Lower leg skin (tissue), 3 donors: ENCODE measurements around the gene PKP4.

Experiments used
- POLR2A ChIP-seq, 2 donors: fragments of 450-650 bp; IDR thresholded peaks; one replicate each; pipeline ENCODE4 v1.6.1; 2016 to 2017; ENCODE audit warnings: antibody characterized with exemption in 2 of 2, mild to moderate bottlenecking in 1 of 2, moderate library complexity in 1 of 2
- TF ChIP-seq, protein P1 (sequence below), 3 donors: fragments of 450-650 bp; IDR thresholded peaks; one replicate each; pipeline ENCODE4 v1.5.1; 2016; ENCODE audit warnings: antibody characterized with exemption in 3 of 3, mild to moderate bottlenecking in 3 of 3, moderate library complexity in 2 of 3

DNA sequence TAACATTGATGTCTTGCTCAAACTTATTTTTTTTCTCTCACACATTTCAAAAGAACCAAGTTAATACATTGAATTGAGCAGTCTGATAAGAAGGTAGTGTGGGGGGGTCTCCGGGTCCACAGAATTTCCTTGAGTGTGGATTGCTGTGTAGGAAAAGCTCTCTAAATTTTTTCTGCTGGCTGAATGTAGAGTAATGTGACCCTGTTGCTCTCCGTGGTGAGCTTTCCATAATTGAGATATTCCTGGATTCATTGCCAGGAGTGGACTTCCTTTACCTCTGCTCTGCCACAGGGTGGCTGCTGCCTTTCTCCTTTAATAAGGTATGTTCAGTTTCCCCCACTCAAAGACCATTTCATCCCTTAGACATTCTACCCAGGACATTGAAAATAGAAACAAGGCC is 50.9 kb downstream of the PKP4 start:
- no peak for TF ChIP-seq POLR2A (IDR thresholded peaks at IDR 0.05)
- TF ChIP-seq, protein P1, sequence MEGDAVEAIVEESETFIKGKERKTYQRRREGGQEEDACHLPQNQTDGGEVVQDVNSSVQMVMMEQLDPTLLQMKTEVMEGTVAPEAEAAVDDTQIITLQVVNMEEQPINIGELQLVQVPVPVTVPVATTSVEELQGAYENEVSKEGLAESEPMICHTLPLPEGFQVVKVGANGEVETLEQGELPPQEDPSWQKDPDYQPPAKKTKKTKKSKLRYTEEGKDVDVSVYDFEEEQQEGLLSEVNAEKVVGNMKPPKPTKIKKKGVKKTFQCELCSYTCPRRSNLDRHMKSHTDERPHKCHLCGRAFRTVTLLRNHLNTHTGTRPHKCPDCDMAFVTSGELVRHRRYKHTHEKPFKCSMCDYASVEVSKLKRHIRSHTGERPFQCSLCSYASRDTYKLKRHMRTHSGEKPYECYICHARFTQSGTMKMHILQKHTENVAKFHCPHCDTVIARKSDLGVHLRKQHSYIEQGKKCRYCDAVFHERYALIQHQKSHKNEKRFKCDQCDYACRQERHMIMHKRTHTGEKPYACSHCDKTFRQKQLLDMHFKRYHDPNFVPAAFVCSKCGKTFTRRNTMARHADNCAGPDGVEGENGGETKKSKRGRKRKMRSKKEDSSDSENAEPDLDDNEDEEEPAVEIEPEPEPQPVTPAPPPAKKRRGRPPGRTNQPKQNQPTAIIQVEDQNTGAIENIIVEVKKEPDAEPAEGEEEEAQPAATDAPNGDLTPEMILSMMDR (IDR thresholded peaks at IDR 0.05) = no peak
